ENCODE data around the gene KLF3.
A peak's percentile ranks its signal among the peaks of the same experiment; 100 is the strongest.

Gene KLF3

GRCh38 chr4:38659346-38659745 is 4.7 kb upstream of the KLF3 start:
- Histone ChIP-seq H3K4me2 (ENCODE audit: low read length) (no peak overlapping the region), H3K27me3 (ENCODE audit: insufficient read depth, low read length, poor library complexity) (no peaks in the 10 kb centered on the region), H3K4me1 (ENCODE audit: control insufficient read depth, low read depth, low read length) (no peaks in the 10 kb centered on the region), H3K23ac (ENCODE audit: low read length) (no peak overlapping the region), H4K8ac (ENCODE audit: low read depth, low read length) (no peak overlapping the region), H3K79me2 (ENCODE audit: control insufficient read depth, insufficient read depth, low read length) (no peaks in the 10 kb centered on the region), H3K79me1 (ENCODE audit: low read length) (no peaks in the 10 kb centered on the region), H4K5ac (ENCODE audit: low read length) (no peak overlapping the region), H2BK15ac (replicated peaks; ENCODE audit: low read depth) (no peak overlapping the region), H3K4ac (ENCODE audit: low read depth, low read length) (no peak overlapping the region), H3K4me3 (ENCODE audit: low read length) (no peak overlapping the region), H3K36me3 (ENCODE audit: control insufficient read depth, insufficient read depth, low read length) (no peaks in the 10 kb centered on the region), H2BK5ac (ENCODE audit: low read length) (no peak overlapping the region), H3K18ac (ENCODE audit: low read length) (no peak overlapping the region), H3K56ac (ENCODE audit: low read length) (no peak overlapping the region), H2BK120ac (ENCODE audit: low read depth, low read length) (no peak overlapping the region), H3K27ac (ENCODE audit: low read depth, low read length) (no peak overlapping the region), H3K9ac (ENCODE audit: low read length) (no peak overlapping the region), H2AK5ac (ENCODE audit: low read length) (no peak overlapping the region)
- DNase-seq: no peak
- no CpG with 5 or more reads among the region's 3 CpGs for WGBS (ENCODE audit: extremely low coverage, insufficient coverage, low lambda C conversion rate)

GRCh38 chr4:38660838-38661237 is 3.2 kb upstream of the KLF3 start:
- no peak overlapping the region for H4K8ac ChIP-seq (ENCODE audit: low read depth, low read length)
- WGBS (ENCODE audit: extremely low coverage, insufficient coverage, low lambda C conversion rate): no CpG with 5 or more reads among the region's 4 CpGs

GRCh38 chr4:38661371-38661770 is 2.6 kb upstream of the KLF3 start:
- Histone ChIP-seq H4K5ac (ENCODE audit: low read length) (no peak overlapping the region), H3K27me3 (ENCODE audit: insufficient read depth, low read length, poor library complexity) (no peaks in the 10 kb centered on the region), H3K9ac (ENCODE audit: low read length) (no peak overlapping the region), H3K36me3 (ENCODE audit: control insufficient read depth, insufficient read depth, low read length) (no peaks in the 10 kb centered on the region), H3K4me1 (ENCODE audit: control insufficient read depth, low read depth, low read length) (no peaks in the 10 kb centered on the region), H3K4me2 (ENCODE audit: low read length) (no peak overlapping the region), H3K4ac (ENCODE audit: low read depth, low read length) (no peak overlapping the region), H2BK15ac (replicated peaks; ENCODE audit: low read depth) (no peak overlapping the region), H3K23ac (ENCODE audit: low read length) (no peak overlapping the region), H2AK5ac (ENCODE audit: low read length) (no peak overlapping the region), H2BK5ac (ENCODE audit: low read length) (no peak overlapping the region), H3K79me2 (ENCODE audit: control insufficient read depth, insufficient read depth, low read length) (no peaks in the 10 kb centered on the region), H3K18ac (ENCODE audit: low read length) (no peak overlapping the region), H3K56ac (ENCODE audit: low read length) (no peak overlapping the region), H3K4me3 (ENCODE audit: low read length) (no peak overlapping the region), H2BK120ac (ENCODE audit: low read depth, low read length) (no peak overlapping the region), H3K79me1 (ENCODE audit: low read length) (no peaks in the 10 kb centered on the region), H4K8ac (ENCODE audit: low read depth, low read length) (no peak overlapping the region), H3K27ac (ENCODE audit: low read depth, low read length) (no peak overlapping the region)
- no peak for DNase-seq
- no CpG with 5 or more reads among the region's 3 CpGs for WGBS (ENCODE audit: extremely low coverage, insufficient coverage, low lambda C conversion rate)

More at GRCh38 chr4:38660838-38661237, 3.2 kb upstream of the KLF3 start:
- no peak overlapping the region for H3K4ac ChIP-seq (ENCODE audit: low read depth, low read length)
- H3K23ac ChIP-seq (ENCODE audit: low read length): no peak overlapping the region
- H3K4me1 ChIP-seq (ENCODE audit: control insufficient read depth, low read depth, low read length): no peaks in the 10 kb centered on the region
- H3K79me2 ChIP-seq (ENCODE audit: control insufficient read depth, insufficient read depth, low read length): no peaks in the 10 kb centered on the region
- no peak overlapping the region for H3K18ac ChIP-seq (ENCODE audit: low read length)
- DNase-seq: no peak
- H3K79me1 ChIP-seq (ENCODE audit: low read length): no peaks in the 10 kb centered on the region
- H3K9ac ChIP-seq (ENCODE audit: low read length): no peak overlapping the region
- H3K4me2 ChIP-seq (ENCODE audit: low read length): no peak overlapping the region
- H4K5ac ChIP-seq (ENCODE audit: low read length): no peak overlapping the region
- H3K4me3 ChIP-seq (ENCODE audit: low read length): no peak overlapping the region
- H3K27ac ChIP-seq (ENCODE audit: low read depth, low read length): no peak overlapping the region
- H3K27me3 ChIP-seq (ENCODE audit: insufficient read depth, low read length, poor library complexity): no peaks in the 10 kb centered on the region
- H2BK15ac ChIP-seq (replicated peaks; ENCODE audit: low read depth): no peak overlapping the region
- no peak overlapping the region for H3K56ac ChIP-seq (ENCODE audit: low read length)
- H3K36me3 ChIP-seq (ENCODE audit: control insufficient read depth, insufficient read depth, low read length): no peaks in the 10 kb centered on the region
- no peak overlapping the region for H2BK120ac ChIP-seq (ENCODE audit: low read depth, low read length)
- H2BK5ac ChIP-seq (ENCODE audit: low read length): no peak overlapping the region
- H2AK5ac ChIP-seq (ENCODE audit: low read length): no peak overlapping the region

- Histone ChIP-seq H2BK120ac (ENCODE audit: low read depth, low read length) (no peak overlapping the region), H3K27me3 (ENCODE audit: insufficient read depth, low read length, poor library complexity) (no peaks in the 10 kb centered on the region), H2AK5ac (ENCODE audit: low read length) (no peak overlapping the region), H3K79me1 (ENCODE audit: low read length) (no peaks in the 10 kb centered on the region), H2BK15ac (replicated peaks; ENCODE audit: low read depth) (no peak overlapping the region), H3K9ac (ENCODE audit: low read length) (peak overlapping the region; percentile 81), H3K4me1 (ENCODE audit: control insufficient read depth, low read depth, low read length) (peaks cover 3% of the 10 kb centered on the region), H3K18ac (ENCODE audit: low read length) (peak overlapping the region; percentile 99), H4K8ac (ENCODE audit: low read depth, low read length) (no peak overlapping the region), H3K4ac (ENCODE audit: low read depth, low read length) (no peak overlapping the region), H2BK5ac (ENCODE audit: low read length) (no peak overlapping the region), H3K36me3 (ENCODE audit: control insufficient read depth, insufficient read depth, low read length) (no peaks in the 10 kb centered on the region), H3K4me3 (ENCODE audit: low read length) (peak overlapping the region; percentile 7), H3K27ac (ENCODE audit: low read depth, low read length) (peak overlapping the region; percentile 94), H4K5ac (ENCODE audit: low read length) (no peak overlapping the region), H3K23ac (ENCODE audit: low read length) (no peak overlapping the region), H3K79me2 (ENCODE audit: control insufficient read depth, insufficient read depth, low read length) (no peaks in the 10 kb centered on the region), H3K4me2 (ENCODE audit: low read length) (peak overlapping the region; percentile 59), H3K56ac (ENCODE audit: low read length) (peak overlapping the region; percentile 89)
- no peak for DNase-seq
- no CpG with 5 or more reads among the region's 26 CpGs for WGBS (ENCODE audit: extremely low coverage, insufficient coverage, low lambda C conversion rate)
Observed at GRCh38 chr4:38662522-38663089, 1.4 kb upstream of the KLF3 start.

GRCh38 chr4:38663090-38663800 is 754 bp upstream of the KLF3 start:
- Histone ChIP-seq H4K8ac (ENCODE audit: low read depth, low read length) (peak overlapping the region; percentile 78), H3K23ac (ENCODE audit: low read length) (no peak overlapping the region), H2BK120ac (ENCODE audit: low read depth, low read length) (peak overlapping the region; percentile 48), H3K4ac (ENCODE audit: low read depth, low read length) (peak overlapping the region; percentile 84), H3K4me1 (ENCODE audit: control insufficient read depth, low read depth, low read length) (peaks cover 3% of the 10 kb centered on the region), H3K79me2 (ENCODE audit: control insufficient read depth, insufficient read depth, low read length) (no peaks in the 10 kb centered on the region), H3K4me2 (ENCODE audit: low read length) (peak overlapping the region; percentile 59), H2AK5ac (ENCODE audit: low read length) (no peak overlapping the region), H4K5ac (ENCODE audit: low read length) (no peak overlapping the region), H3K9ac (ENCODE audit: low read length) (peak overlapping the region; percentile 81), H3K4me3 (ENCODE audit: low read length) (peak overlapping the region; percentile 7), H3K79me1 (ENCODE audit: low read length) (no peaks in the 10 kb centered on the region), H3K27ac (ENCODE audit: low read depth, low read length) (peak overlapping the region; percentile 94), H2BK5ac (ENCODE audit: low read length) (no peak overlapping the region), H3K56ac (ENCODE audit: low read length) (peak overlapping the region; percentile 89), H3K36me3 (ENCODE audit: control insufficient read depth, insufficient read depth, low read length) (no peaks in the 10 kb centered on the region), H3K18ac (ENCODE audit: low read length) (peak overlapping the region; percentile 99), H2BK15ac (replicated peaks; ENCODE audit: low read depth) (no peak overlapping the region), H3K27me3 (ENCODE audit: insufficient read depth, low read length, poor library complexity) (no peaks in the 10 kb centered on the region)
- DNase-seq: peak; percentile 70
- no CpG with 5 or more reads among the region's 85 CpGs for WGBS (ENCODE audit: extremely low coverage, insufficient coverage, low lambda C conversion rate)

All from mesendoderm (in vitro differentiated cells).